GM12878 (cell line): ENCODE results near the gene PDXP. TPM values are rescaled to one million over a fixed set of nuclear protein-coding genes. Genes with fewer than 3 reads are reported as not detected.

ENCODE experiments used
- BACH1 ChIP-seq: fragments of 450-650 bp; IDR thresholded peaks from 2 replicates; pipeline ENCODE4 v1.6.1; 2017; ENCODE audit warnings: mild to moderate bottlenecking, borderline replicate concordance
- CHD1 ChIP-seq: IDR thresholded peaks from 2 replicates; pipeline ENCODE4 v1.6.1; 2012; ENCODE audit warnings: low read depth, low read length, improper control_type of control experiment
- CREB1 ChIP-seq: IDR thresholded peaks from 2 replicates; pipeline ENCODE4 v1.6.1; 2012; ENCODE audit warnings: low read depth, mild to moderate bottlenecking, inconsistent platforms
- ESRRA ChIP-seq: IDR thresholded peaks from 2 replicates; pipeline ENCODE4 v1.6.1; 2012; ENCODE audit warnings: mild to moderate bottlenecking, low read length, improper control_type of control experiment
- GABPA ChIP-seq: IDR thresholded peaks from 2 replicates; pipeline ENCODE4 v1.6.1; 2014; ENCODE audit warnings: antibody characterized with exemption, low read depth, mild to moderate bottlenecking, inconsistent platforms
- HDAC2 ChIP-seq: fragments of 200-600 bp; sonication (generic); IDR thresholded peaks from 2 replicates; pipeline ENCODE4 v1.6.1; 2017
- IKZF1 ChIP-seq: fragments of 450-650 bp; conservative IDR thresholded peaks from 2 replicates; pipeline ENCODE4 v1.6.1; 2017; ENCODE audit warnings: antibody characterized with exemption, mild to moderate bottlenecking
- LARP7 ChIP-seq: fragments of 450-650 bp; IDR thresholded peaks from 2 replicates; pipeline ENCODE4 v1.6.1; 2017; ENCODE audit warnings: mild to moderate bottlenecking
- MEF2A ChIP-seq: IDR thresholded peaks from 2 replicates; pipeline ENCODE4 v1.6.1; 2011; ENCODE audit warnings: low read depth, mild to moderate bottlenecking, low read length, moderate library complexity; ENCODE audit not compliant: insufficient read depth
- NBN ChIP-seq: fragments of 450-650 bp; IDR thresholded peaks from 2 replicates; pipeline ENCODE4 v1.6.1; 2016
- NFIC ChIP-seq: IDR thresholded peaks from 2 replicates; pipeline ENCODE4 v1.6.1; 2012; ENCODE audit warnings: low read depth, mild to moderate bottlenecking, inconsistent platforms, low read length, moderate library complexity
- PAX5 ChIP-seq: IDR thresholded peaks from 2 replicates; pipeline ENCODE4 v1.6.1; 2011; ENCODE audit warnings: low read depth, low read length, borderline replicate concordance
- POLR2A ChIP-seq: IDR thresholded peaks from 2 replicates; pipeline ENCODE4 v1.6.1; 2011; ENCODE audit warnings: low read depth, mild to moderate bottlenecking, low read length
- RAD21 ChIP-seq: IDR thresholded peaks from 2 replicates; pipeline ENCODE4 v1.6.1; 2011; ENCODE audit warnings: mild to moderate bottlenecking, low read depth, low read length, moderate library complexity; ENCODE audit not compliant: insufficient read depth
- SIX5 ChIP-seq: IDR thresholded peaks from 2 replicates; pipeline ENCODE4 v1.6.1; 2011; ENCODE audit warnings: mild to moderate bottlenecking, low read depth, low read length, moderate library complexity; ENCODE audit not compliant: severe bottlenecking
- SP1 ChIP-seq: IDR thresholded peaks from one replicate; pipeline ENCODE4 v1.6.1; 2011; ENCODE audit warnings: low read depth, low read length
- SREBF1 ChIP-seq: IDR thresholded peaks from 2 replicates; pipeline ENCODE4 v1.6.1; 2012; ENCODE audit warnings: mild to moderate bottlenecking, low read length
- SRF ChIP-seq, 2 experiments: IDR thresholded peaks; 2 replicates each; pipeline ENCODE4 v1.6.1; 2011; ENCODE audit warnings: low read depth in 2 of 2, low read length in 2 of 2, mild to moderate bottlenecking in 1 of 2, moderate library complexity in 1 of 2
- SUPT20H ChIP-seq: IDR thresholded peaks from 2 replicates; pipeline ENCODE4 v1.6.1; 2011; ENCODE audit warnings: low read depth, mild to moderate bottlenecking, low read length, moderate library complexity, borderline replicate concordance; ENCODE audit not compliant: control insufficient read depth
- WRNIP1 ChIP-seq: IDR thresholded peaks from 2 replicates; pipeline ENCODE4 v1.6.1; 2011; ENCODE audit warnings: low read depth, low read length, improper control_type of control experiment, borderline replicate concordance
- ZBED1 ChIP-seq: IDR thresholded peaks from 2 replicates; pipeline ENCODE4 v1.6.1; 2016; ENCODE audit warnings: borderline replicate concordance
- polyA plus RNA-seq, 11 experiments: library from polyadenylated mRNA; depleted of rRNA in 4 of 11; unstranded in 6 of 11; stranded (reverse) in 5 of 11; fragments of >200 nt; fragmentation: Nextera tagmentation in 4 of 11; fragmentation: Illumina TruSeq in 1 of 11; extraction: Ambion mirVana in 4 of 11; extraction: Trizol in 1 of 11; gene quantifications; 1 replicate in 1 of 11; 2 replicates in 10 of 11; pipeline versions ENCODE4 v1.2.1 to v1.2.3, GENCODE V29; 2011 to 2016; ENCODE audit warnings: inconsistent platforms in 2 of 11, missing spikeins in 2 of 11, low read depth in 1 of 11
- total RNA-seq, 4 experiments: library from RNA; depleted of rRNA in 3 of 4; stranded (reverse); fragments of >200 nt in 3 of 4; fragmentation: Illumina TruSeq in 1 of 4; extraction: Trizol in 1 of 4; gene quantifications; 2 replicates each; pipeline versions ENCODE4 v1.2.1 to v1.2.3, GENCODE V29; 2013 to 2021
- TF ChIP-seq, protein P1 (sequence below): fragments of 450-650 bp; IDR thresholded peaks from 2 replicates; pipeline ENCODE4 v1.6.1; 2018; ENCODE audit warnings: borderline replicate concordance, mild to moderate bottlenecking; ENCODE audit not compliant: partially characterized antibody
- TF ChIP-seq, protein P2 (sequence below): fragments of 450-650 bp; IDR thresholded peaks from 2 replicates; pipeline ENCODE4 v1.6.1; 2017; ENCODE audit warnings: borderline replicate concordance
- TF ChIP-seq, protein P3 (sequence below): fragments of 450-650 bp; IDR thresholded peaks from 2 replicates; pipeline ENCODE4 v1.6.1; 2017; ENCODE audit warnings: mild to moderate bottlenecking, moderate library complexity

The PDXP gene
- total and polyA plus RNA-seq, 10 of the 15 experiments (the other 5 are each of a cell fraction or from before 2014, with no cell fraction given): 4.4 to 56.7 (median 34.6) TPM

DNA sequence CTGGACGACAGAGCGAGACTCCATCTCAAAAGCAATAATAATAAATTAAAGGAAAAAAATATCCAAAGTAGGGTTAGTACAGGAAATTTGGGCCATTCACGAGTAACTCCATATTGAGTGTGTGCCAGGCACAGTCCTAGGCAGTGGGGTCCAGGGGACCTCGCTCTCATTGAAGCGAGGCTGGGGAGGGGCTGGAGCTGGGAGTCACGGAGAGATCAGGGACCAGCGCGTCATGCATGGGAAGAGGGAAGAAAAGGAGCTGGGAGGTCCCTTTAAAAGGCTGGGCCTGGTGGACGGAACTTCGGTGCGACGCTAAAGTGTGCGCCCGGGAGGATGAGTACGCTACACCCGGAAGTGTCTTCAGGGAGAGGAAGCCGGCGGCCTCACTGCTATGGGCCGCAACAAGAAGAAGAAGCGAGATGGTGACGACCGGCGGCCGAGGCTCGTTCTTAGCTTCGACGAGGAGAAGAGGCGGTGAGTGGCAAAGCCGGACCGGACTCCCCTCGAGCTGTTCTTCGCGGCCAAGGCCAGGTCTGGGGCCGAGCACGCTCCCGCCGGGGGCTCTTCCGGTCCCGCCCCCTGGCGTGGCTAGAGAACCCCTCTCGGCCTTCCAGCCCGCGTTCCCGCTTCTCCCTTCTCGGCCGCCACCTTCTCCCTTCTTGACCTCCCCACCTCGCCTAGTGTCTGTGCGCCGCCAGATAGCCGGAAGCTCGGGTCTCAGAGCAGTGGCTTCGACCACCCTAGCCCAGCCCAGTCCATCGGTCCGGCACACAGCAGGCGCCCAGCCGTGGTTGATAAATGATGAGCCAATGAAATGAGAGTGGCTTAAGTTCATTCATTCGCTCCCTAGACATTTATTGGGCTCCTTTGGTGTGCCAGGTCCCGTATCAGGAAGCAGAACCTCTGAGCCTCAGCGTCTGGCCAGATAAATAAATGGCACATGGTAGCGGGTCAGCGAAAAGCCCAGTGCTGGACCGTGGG is 27.8 kb downstream of the PDXP start, which contains the start of gene NOL12 (continued):
- TF ChIP-seq, protein P1, sequence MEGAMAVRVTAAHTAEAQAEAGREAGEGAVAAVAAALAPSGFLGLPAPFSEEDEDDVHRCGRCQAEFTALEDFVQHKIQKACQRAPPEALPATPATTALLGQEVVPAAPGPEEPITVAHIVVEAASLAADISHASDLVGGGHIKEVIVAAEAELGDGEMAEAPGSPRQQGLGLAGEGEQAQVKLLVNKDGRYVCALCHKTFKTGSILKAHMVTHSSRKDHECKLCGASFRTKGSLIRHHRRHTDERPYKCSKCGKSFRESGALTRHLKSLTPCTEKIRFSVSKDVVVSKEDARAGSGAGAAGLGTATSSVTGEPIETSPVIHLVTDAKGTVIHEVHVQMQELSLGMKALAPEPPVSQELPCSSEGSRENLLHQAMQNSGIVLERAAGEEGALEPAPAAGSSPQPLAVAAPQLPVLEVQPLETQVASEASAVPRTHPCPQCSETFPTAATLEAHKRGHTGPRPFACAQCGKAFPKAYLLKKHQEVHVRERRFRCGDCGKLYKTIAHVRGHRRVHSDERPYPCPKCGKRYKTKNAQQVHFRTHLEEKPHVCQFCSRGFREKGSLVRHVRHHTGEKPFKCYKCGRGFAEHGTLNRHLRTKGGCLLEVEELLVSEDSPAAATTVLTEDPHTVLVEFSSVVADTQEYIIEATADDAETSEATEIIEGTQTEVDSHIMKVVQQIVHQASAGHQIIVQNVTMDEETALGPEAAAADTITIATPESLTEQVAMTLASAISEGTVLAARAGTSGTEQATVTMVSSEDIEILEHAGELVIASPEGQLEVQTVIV: peak; percentile 91
- TF ChIP-seq LARP7: peak; percentile 77
- TF ChIP-seq POLR2A: peak; percentile 86
- no peak for TF ChIP-seq NFIC
- no peak for TF ChIP-seq ZBED1
- TF ChIP-seq SREBF1: no peak; the same call in 1 of the 2 replicates
- no peak for TF ChIP-seq BACH1
- TF ChIP-seq NBN: peak; percentile 94
- peak; percentile 98 for TF ChIP-seq GABPA
- no peak for TF ChIP-seq SUPT20H
- no peak for TF ChIP-seq RAD21
- peak; percentile 95; the same call in 1 of the 2 replicates for TF ChIP-seq WRNIP1
- TF ChIP-seq MEF2A: 0 out of 2 replicates have a peak, but pooled peaks have one; percentile 25
- TF ChIP-seq, protein P2, sequence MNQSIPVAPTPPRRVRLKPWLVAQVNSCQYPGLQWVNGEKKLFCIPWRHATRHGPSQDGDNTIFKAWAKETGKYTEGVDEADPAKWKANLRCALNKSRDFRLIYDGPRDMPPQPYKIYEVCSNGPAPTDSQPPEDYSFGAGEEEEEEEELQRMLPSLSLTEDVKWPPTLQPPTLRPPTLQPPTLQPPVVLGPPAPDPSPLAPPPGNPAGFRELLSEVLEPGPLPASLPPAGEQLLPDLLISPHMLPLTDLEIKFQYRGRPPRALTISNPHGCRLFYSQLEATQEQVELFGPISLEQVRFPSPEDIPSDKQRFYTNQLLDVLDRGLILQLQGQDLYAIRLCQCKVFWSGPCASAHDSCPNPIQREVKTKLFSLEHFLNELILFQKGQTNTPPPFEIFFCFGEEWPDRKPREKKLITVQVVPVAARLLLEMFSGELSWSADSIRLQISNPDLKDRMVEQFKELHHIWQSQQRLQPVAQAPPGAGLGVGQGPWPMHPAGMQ: no peak
- TF ChIP-seq HDAC2: no peak
- TF ChIP-seq ESRRA: no peak
- no peak for TF ChIP-seq CHD1
- TF ChIP-seq SP1: peak; percentile 96
- peak; percentile 90 for TF ChIP-seq IKZF1
- peak; percentile 72 for TF ChIP-seq SIX5
- TF ChIP-seq, protein P3, sequence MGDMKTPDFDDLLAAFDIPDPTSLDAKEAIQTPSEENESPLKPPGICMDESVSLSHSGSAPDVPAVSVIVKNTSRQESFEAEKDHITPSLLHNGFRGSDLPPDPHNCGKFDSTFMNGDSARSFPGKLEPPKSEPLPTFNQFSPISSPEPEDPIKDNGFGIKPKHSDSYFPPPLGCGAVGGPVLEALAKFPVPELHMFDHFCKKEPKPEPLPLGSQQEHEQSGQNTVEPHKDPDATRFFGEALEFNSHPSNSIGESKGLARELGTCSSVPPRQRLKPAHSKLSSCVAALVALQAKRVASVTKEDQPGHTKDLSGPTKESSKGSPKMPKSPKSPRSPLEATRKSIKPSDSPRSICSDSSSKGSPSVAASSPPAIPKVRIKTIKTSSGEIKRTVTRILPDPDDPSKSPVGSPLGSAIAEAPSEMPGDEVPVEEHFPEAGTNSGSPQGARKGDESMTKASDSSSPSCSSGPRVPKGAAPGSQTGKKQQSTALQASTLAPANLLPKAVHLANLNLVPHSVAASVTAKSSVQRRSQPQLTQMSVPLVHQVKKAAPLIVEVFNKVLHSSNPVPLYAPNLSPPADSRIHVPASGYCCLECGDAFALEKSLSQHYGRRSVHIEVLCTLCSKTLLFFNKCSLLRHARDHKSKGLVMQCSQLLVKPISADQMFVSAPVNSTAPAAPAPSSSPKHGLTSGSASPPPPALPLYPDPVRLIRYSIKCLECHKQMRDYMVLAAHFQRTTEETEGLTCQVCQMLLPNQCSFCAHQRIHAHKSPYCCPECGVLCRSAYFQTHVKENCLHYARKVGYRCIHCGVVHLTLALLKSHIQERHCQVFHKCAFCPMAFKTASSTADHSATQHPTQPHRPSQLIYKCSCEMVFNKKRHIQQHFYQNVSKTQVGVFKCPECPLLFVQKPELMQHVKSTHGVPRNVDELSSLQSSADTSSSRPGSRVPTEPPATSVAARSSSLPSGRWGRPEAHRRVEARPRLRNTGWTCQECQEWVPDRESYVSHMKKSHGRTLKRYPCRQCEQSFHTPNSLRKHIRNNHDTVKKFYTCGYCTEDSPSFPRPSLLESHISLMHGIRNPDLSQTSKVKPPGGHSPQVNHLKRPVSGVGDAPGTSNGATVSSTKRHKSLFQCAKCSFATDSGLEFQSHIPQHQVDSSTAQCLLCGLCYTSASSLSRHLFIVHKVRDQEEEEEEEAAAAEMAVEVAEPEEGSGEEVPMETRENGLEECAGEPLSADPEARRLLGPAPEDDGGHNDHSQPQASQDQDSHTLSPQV: no peak
- peak in 1 of 2 experiments; percentile 90; a peak in 2 of 4 replicates for TF ChIP-seq SRF (IDR thresholded peaks at IDR 0.05; ENCODE audit: low read depth in 2 of 2, low read length in 2 of 2)
- TF ChIP-seq CREB1: peak; percentile 87
- TF ChIP-seq PAX5: peak; percentile 81
